H1 (cell line): ENCODE results near the gene ADGRB3. TPM values are rescaled to one million over a fixed set of nuclear protein-coding genes. Genes with fewer than 3 reads are reported as not detected.

Experiments used
- CTCF ChIA-PET: fragments of 300-600 bp; sonication (Branson Sonifier 250); formaldehyde crosslinking; loops from one replicate; lab custom pipeline; 2021; ENCODE audit not compliant: partially characterized antibody; lab: Charles Lee
- POLR2A ChIA-PET: fragments of 300-600 bp; sonication (Branson Sonifier 250); formaldehyde crosslinking; loops from one replicate; lab custom pipeline; 2021; ENCODE audit warnings: inconsistent platforms; ENCODE audit not compliant: partially characterized antibody; lab: Charles Lee
- DNase-seq, 2 experiments: peaks; one replicate each; pipeline versions ENCODE4 v3.0.0 to v3.0.0-alpha.2; 2010 to 2022; ENCODE audit warnings: low spot score in 2 of 2, low read depth in 1 of 2, mixed read lengths in 1 of 2
- FAIRE-seq: peaks from 2 replicates; lab custom pipeline; 2011; peaks lifted over from hg19 to GRCh38; lab: Jason Lieb, UNC
- H2AFZ ChIP-seq: 2 replicates; pipeline ENCODE4 v1.8.1; 2012; ENCODE audit warnings: low read length, inconsistent platforms
- H2AK5ac ChIP-seq: 2 replicates; pipeline ENCODE4 v1.6.1; 2013; ENCODE audit warnings: low read depth, low read length
- H2BK120ac ChIP-seq: replicated peaks from 2 replicates; pipeline ENCODE3; 2013; ENCODE audit warnings: low read depth, low read length, inconsistent platforms
- H2BK12ac ChIP-seq: 2 replicates; pipeline ENCODE4 v1.6.1; 2013; ENCODE audit warnings: low read depth, low read length
- H2BK15ac ChIP-seq: 2 replicates; pipeline ENCODE4 v1.6.1; 2013; ENCODE audit warnings: low read length
- H2BK20ac ChIP-seq: 2 replicates; pipeline ENCODE4 v1.6.1; 2013; ENCODE audit warnings: low read length
- H2BK5ac ChIP-seq: 2 replicates; pipeline ENCODE4 v1.6.1; 2013; ENCODE audit warnings: low read depth, low read length
- H3K14ac ChIP-seq: 2 replicates; pipeline ENCODE4 v1.6.1; 2013; ENCODE audit warnings: inconsistent platforms; ENCODE audit not compliant: insufficient read length
- H3K18ac ChIP-seq: 2 replicates; pipeline ENCODE4 v1.6.1; 2013; ENCODE audit warnings: low read length; ENCODE audit errors: extremely low read depth
- H3K23ac ChIP-seq: 2 replicates; pipeline ENCODE4 v1.6.1; 2013; ENCODE audit warnings: inconsistent platforms; ENCODE audit not compliant: insufficient read length
- H3K23me2 ChIP-seq: 2 replicates; pipeline ENCODE4 v1.6.1; 2013; ENCODE audit warnings: low read depth, low read length
- H3K27ac ChIP-seq: 2 replicates; pipeline ENCODE4 v1.6.1; 2011; ENCODE audit warnings: low read depth, low read length, inconsistent platforms
- H3K27me3 ChIP-seq, 4 experiments: replicated peaks in 1 of 4; 1 replicate in 1 of 4; 2 replicates in 3 of 4; pipeline versions ENCODE4 v1.6.1 to v1.8.1; 2011 to 2013; ENCODE audit warnings: low read length in 3 of 4, mild to moderate bottlenecking in 3 of 4, inconsistent platforms in 2 of 4, mixed read lengths in 2 of 4, moderate library complexity in 1 of 4; ENCODE audit not compliant: control insufficient read depth in 3 of 4, insufficient read depth in 3 of 4; ENCODE audit errors: extremely low read depth in 1 of 4
- H3K36me3 ChIP-seq, 4 experiments: 2 replicates each; pipeline versions ENCODE4 v1.6.1 to v1.8.1; 2011 to 2013; ENCODE audit warnings: mild to moderate bottlenecking in 4 of 4, low read length in 3 of 4, moderate library complexity in 2 of 4, control low read depth in 1 of 4, inconsistent platforms in 1 of 4; ENCODE audit not compliant: insufficient read depth in 4 of 4, control insufficient read depth in 2 of 4
- H3K4ac ChIP-seq: replicated peaks from 2 replicates; pipeline ENCODE3; 2013; ENCODE audit warnings: low read length, low read depth, mixed read lengths, inconsistent platforms; ENCODE audit not compliant: insufficient read length
- H3K4me1 ChIP-seq, 4 experiments: replicated peaks in 1 of 4; 1 replicate in 1 of 4; 2 replicates in 3 of 4; pipeline versions ENCODE4 v1.6.1 to v1.8.1; 2011 to 2013; ENCODE audit warnings: low read length in 3 of 4, inconsistent platforms in 2 of 4, mixed read lengths in 1 of 4; ENCODE audit not compliant: insufficient read depth in 4 of 4, control insufficient read depth in 3 of 4
- H3K4me2 ChIP-seq, 2 experiments: 2 replicates each; pipeline versions ENCODE4 v1.6.1 to v1.8.1; 2011 to 2013; ENCODE audit warnings: low read depth in 2 of 2, low read length in 2 of 2, control low read depth in 1 of 2, inconsistent platforms in 1 of 2, mild to moderate bottlenecking in 1 of 2; ENCODE audit not compliant: insufficient read depth in 1 of 2
- H3K4me3 ChIP-seq, 4 experiments: fragments of 200-600, 300-600 bp in 1 of 4; sonication (generic), shearing (Covaris generic), sonication (Bioruptor Twin) in 1 of 4; 2 replicates each; pipeline versions ENCODE4 v1.5.1 to v1.8.1; 2011 to 2016; ENCODE audit warnings: low read length in 4 of 4, low read depth in 3 of 4, control low read depth in 2 of 4, inconsistent platforms in 2 of 4, mild to moderate bottlenecking in 2 of 4, mixed read lengths in 1 of 4, moderate library complexity in 1 of 4; ENCODE audit not compliant: insufficient read depth in 2 of 4; ENCODE audit errors: extremely low read depth in 1 of 4
- H3K56ac ChIP-seq: replicated peaks from 2 replicates; pipeline ENCODE3; 2013; ENCODE audit warnings: low read depth, mild to moderate bottlenecking, mixed read lengths, low read length, inconsistent platforms; ENCODE audit not compliant: insufficient read length
- H3K79me1 ChIP-seq: 2 replicates; pipeline ENCODE4 v1.6.1; 2013; ENCODE audit warnings: low read depth, low read length, control low read depth
- H3K79me2 ChIP-seq, 2 experiments: 2 replicates each; pipeline versions ENCODE4 v1.6.1 to v1.8.1; 2012 to 2013; ENCODE audit warnings: low read length in 2 of 2, mild to moderate bottlenecking in 2 of 2, inconsistent platforms in 1 of 2; ENCODE audit not compliant: insufficient read depth in 2 of 2, control insufficient read depth in 1 of 2
- H3K9ac ChIP-seq, 4 experiments: replicated peaks in 1 of 4; 1 replicate in 1 of 4; 2 replicates in 3 of 4; pipeline versions ENCODE4 v1.6.1 to v1.8.1; 2011 to 2013; ENCODE audit warnings: low read depth in 3 of 4, low read length in 3 of 4, control low read depth in 2 of 4, mild to moderate bottlenecking in 2 of 4, moderate library complexity in 2 of 4, inconsistent platforms in 1 of 4; ENCODE audit errors: extremely low read depth in 1 of 4
- H3K9me3 ChIP-seq, 2 experiments: 2 replicates each; pipeline versions ENCODE4 v1.6.1 to v1.8.1; 2012 to 2013; ENCODE audit warnings: mild to moderate bottlenecking in 2 of 2, moderate library complexity in 2 of 2, control low read depth in 1 of 2, inconsistent platforms in 1 of 2, low read depth in 1 of 2, low read length in 1 of 2, mixed read lengths in 1 of 2; ENCODE audit not compliant: insufficient read depth in 2 of 2
- H4K20me1 ChIP-seq, 2 experiments: replicated peaks in 1 of 2; 2 replicates each; pipeline versions ENCODE3 to v1.8.1; 2011 to 2013; ENCODE audit warnings: inconsistent platforms in 2 of 2, low read length in 2 of 2, mild to moderate bottlenecking in 1 of 2; ENCODE audit not compliant: insufficient read depth in 2 of 2, control insufficient read depth in 1 of 2
- H4K5ac ChIP-seq: 2 replicates; pipeline ENCODE4 v1.6.1; 2013; ENCODE audit warnings: low read length, low read depth, mixed read lengths, inconsistent platforms; ENCODE audit not compliant: insufficient read length
- H4K8ac ChIP-seq: 2 replicates; pipeline ENCODE4 v1.8.0; 2013; ENCODE audit warnings: mild to moderate bottlenecking, moderate library complexity, low read length, inconsistent platforms; ENCODE audit not compliant: insufficient read depth; ENCODE audit errors: extremely low read depth
- H4K91ac ChIP-seq: replicated peaks from 2 replicates; pipeline ENCODE3; 2013; ENCODE audit warnings: low read length, mixed read lengths, inconsistent platforms; ENCODE audit not compliant: insufficient read length
- EP300 ChIP-seq, 2 experiments: IDR thresholded peaks; 1 replicate in 1 of 2; 2 replicates in 1 of 2; pipeline ENCODE4 v1.6.1; 2011 to 2012; ENCODE audit warnings: low read depth in 2 of 2, low read length in 2 of 2, mild to moderate bottlenecking in 2 of 2, borderline replicate concordance in 1 of 2, inconsistent platforms in 1 of 2, moderate library complexity in 1 of 2
- NANOG ChIP-seq: IDR thresholded peaks from 2 replicates; pipeline ENCODE4 v1.6.1; 2011; ENCODE audit warnings: low read length, low read depth, mild to moderate bottlenecking, inconsistent platforms; ENCODE audit not compliant: insufficient read depth, poor library complexity, severe bottlenecking
- RBBP5 ChIP-seq: IDR thresholded peaks from 2 replicates; pipeline ENCODE4 v1.7.1; 2012; ENCODE audit warnings: low read depth, mild to moderate bottlenecking, inconsistent platforms, low read length, moderate library complexity, borderline replicate concordance
- SIN3A ChIP-seq, 2 experiments: IDR thresholded peaks in 1 of 2; conservative IDR thresholded peaks in 1 of 2; 2 replicates each; pipeline ENCODE4 v1.6.1; 2011 to 2012; ENCODE audit warnings: low read length in 2 of 2, improper control_type of control experiment in 1 of 2, low read depth in 1 of 2, mild to moderate bottlenecking in 1 of 2
- SP1 ChIP-seq: IDR thresholded peaks from 2 replicates; pipeline ENCODE4 v1.6.1; 2011; ENCODE audit warnings: low read depth, low read length
- TAF1 ChIP-seq: IDR thresholded peaks from 2 replicates; pipeline ENCODE4 v1.6.1; 2011; ENCODE audit warnings: mild to moderate bottlenecking, low read depth, low read length
- WGBS, 2 experiments: shearing (Covaris generic) in 1 of 2; methylation state at CpG; one replicate each; pipeline versions ENCODE4 v1.1.6 to v1.1.7; 2013 to 2015; ENCODE audit warnings: low lambda C conversion rate in 2 of 2, mixed read lengths in 2 of 2, inconsistent platforms in 1 of 2, low coverage in 1 of 2, missing lambda C conversion rate in 1 of 2; ENCODE audit not compliant: insufficient replicate concordance in 2 of 2, insufficient coverage in 1 of 2, insufficient read length in 1 of 2; ENCODE audit errors: extremely low coverage in 1 of 2, missing lambda C conversion rate in 1 of 2; 5-methylcytosine and 5-hydroxymethylcytosine counted together
- polyA plus RNA-seq, 7 experiments: library from polyadenylated mRNA; depleted of rRNA in 3 of 7; stranded (reverse) in 5 of 7; unstranded in 2 of 7; fragments of >200 nt in 5 of 7; fragments of 200-250 nt in 2 of 7; gene quantifications; 1 replicate in 5 of 7; 2 replicates in 1 of 7; 4 replicates in 1 of 7; pipeline versions ENCODE4 v1.2.1 to v1.2.3, GENCODE V29; 2011 to 2013; ENCODE audit warnings: missing spikeins in 2 of 7, mixed read lengths in 2 of 7
- total RNA-seq: library from RNA; stranded (reverse); fragmentation: NEBNext Ultra II Directional; extraction: Animal tissue kit (Norgen Biotek cat#: 25700); gene quantifications from 2 replicates; pipeline ENCODE4 v1.2.1, GENCODE V29; 2021

The ADGRB3 gene
- total and polyA plus RNA-seq, 2 of the 8 experiments (the other 6 are each of a cell fraction or from before 2014, with no cell fraction given): 0.35 to 1.2 TPM

- no peak overlapping the region for H2BK120ac ChIP-seq
- no peaks in the 10 kb centered on the region for H3K9me3 ChIP-seq
- no peak overlapping the region for H3K18ac ChIP-seq
- H3K9ac ChIP-seq: no peak overlapping the region
- H2BK15ac ChIP-seq: no peak overlapping the region
- TF ChIP-seq NANOG (no peak), RBBP5 (no peak), EP300 (IDR thresholded peaks at IDR 0.05; ENCODE audit: borderline replicate concordance in 1 of 2, low read depth in 2 of 2, low read length in 2 of 2) (no peak), TAF1 (no peak), SIN3A (conservative IDR thresholded peaks at IDR 0.05 in 1 of 2, IDR thresholded peaks at IDR 0.05 in 1 of 2; ENCODE audit: low read depth in 1 of 2, low read length in 2 of 2) (no peak), SP1 (no peak)
- no peak for FAIRE-seq
- no peak overlapping the region for H2AK5ac ChIP-seq
- H3K79me2 ChIP-seq: no peaks in the 10 kb centered on the region
- ChIA-PET POLR2A (no interaction called here), CTCF (interaction anchor here (0.5 to 1.3 kb wide), 2 partner anchors 53 to 620 kb away, joined by 3 to 5 read pairs; no protein-coding TSS in a partner anchor)
- H4K8ac ChIP-seq: no peak overlapping the region
- H2BK12ac ChIP-seq: no peak overlapping the region
- no peaks in the 10 kb centered on the region for H3K36me3 ChIP-seq
- H3K23ac ChIP-seq: no peak overlapping the region
- no peaks in the 10 kb centered on the region for H3K4me1 ChIP-seq
- H3K56ac ChIP-seq: no peak overlapping the region
- no peak overlapping the region for H2BK20ac ChIP-seq
- H4K20me1 ChIP-seq: no peaks in the 10 kb centered on the region
- no peak overlapping the region for H3K4ac ChIP-seq
- no peak overlapping the region for H3K4me3 ChIP-seq
- 93% methylated on average over 3 of the region's 3 CpGs; no CpG with 5 or more reads in 1 of the 2 experiments for WGBS, 2 experiments
- H2BK5ac ChIP-seq: no peak overlapping the region
- no peak overlapping the region for H4K5ac ChIP-seq
- no peak overlapping the region for H3K4me2 ChIP-seq
- H3K79me1 ChIP-seq: no peaks in the 10 kb centered on the region
- no peak overlapping the region for H3K14ac ChIP-seq
- no peaks in the 10 kb centered on the region for H3K27me3 ChIP-seq
- H3K27ac ChIP-seq: no peak overlapping the region
- no peak for DNase-seq
- H4K91ac ChIP-seq: no peak overlapping the region
- no peaks in the 10 kb centered on the region for H3K23me2 ChIP-seq
- H2AFZ ChIP-seq: no peak overlapping the region
Observed at GRCh38 chr6:69044534-69044933, 409.5 kb downstream of the ADGRB3 start.
